H1 (cell line): ENCODE measurements around the gene FTSJ3. TPM values are rescaled to one million over a fixed set of nuclear protein-coding genes. Genes with fewer than 3 reads are reported as not detected.

Source experiments
- CTCF ChIA-PET: fragments of 300-600 bp; sonication (Branson Sonifier 250); formaldehyde crosslinking; loops from one replicate; lab custom pipeline; 2021; ENCODE audit not compliant: partially characterized antibody; lab: Charles Lee
- POLR2A ChIA-PET: fragments of 300-600 bp; sonication (Branson Sonifier 250); formaldehyde crosslinking; loops from one replicate; lab custom pipeline; 2021; ENCODE audit warnings: inconsistent platforms; ENCODE audit not compliant: partially characterized antibody; lab: Charles Lee
- DNase-seq, 2 experiments: peaks; one replicate each; pipeline versions ENCODE4 v3.0.0 to v3.0.0-alpha.2; 2010 to 2022; ENCODE audit warnings: low spot score in 2 of 2, low read depth in 1 of 2, mixed read lengths in 1 of 2
- FAIRE-seq: peaks from 2 replicates; lab custom pipeline; 2011; peaks lifted over from hg19 to GRCh38; lab: Jason Lieb, UNC
- H2AFZ ChIP-seq: 2 replicates; pipeline ENCODE4 v1.8.1; 2012; ENCODE audit warnings: low read length, inconsistent platforms
- H2AK5ac ChIP-seq: 2 replicates; pipeline ENCODE4 v1.6.1; 2013; ENCODE audit warnings: low read depth, low read length
- H2BK120ac ChIP-seq: replicated peaks from 2 replicates; pipeline ENCODE3; 2013; ENCODE audit warnings: low read depth, low read length, inconsistent platforms
- H2BK12ac ChIP-seq: 2 replicates; pipeline ENCODE4 v1.6.1; 2013; ENCODE audit warnings: low read depth, low read length
- H2BK15ac ChIP-seq: 2 replicates; pipeline ENCODE4 v1.6.1; 2013; ENCODE audit warnings: low read length
- H2BK20ac ChIP-seq: 2 replicates; pipeline ENCODE4 v1.6.1; 2013; ENCODE audit warnings: low read length
- H2BK5ac ChIP-seq: 2 replicates; pipeline ENCODE4 v1.6.1; 2013; ENCODE audit warnings: low read depth, low read length
- H3K14ac ChIP-seq: 2 replicates; pipeline ENCODE4 v1.6.1; 2013; ENCODE audit warnings: inconsistent platforms; ENCODE audit not compliant: insufficient read length
- H3K18ac ChIP-seq: 2 replicates; pipeline ENCODE4 v1.6.1; 2013; ENCODE audit warnings: low read length; ENCODE audit errors: extremely low read depth
- H3K23ac ChIP-seq: 2 replicates; pipeline ENCODE4 v1.6.1; 2013; ENCODE audit warnings: inconsistent platforms; ENCODE audit not compliant: insufficient read length
- H3K23me2 ChIP-seq: 2 replicates; pipeline ENCODE4 v1.6.1; 2013; ENCODE audit warnings: low read depth, low read length
- H3K27ac ChIP-seq: 2 replicates; pipeline ENCODE4 v1.6.1; 2011; ENCODE audit warnings: low read depth, low read length, inconsistent platforms
- H3K27me3 ChIP-seq, 4 experiments: replicated peaks in 1 of 4; 1 replicate in 1 of 4; 2 replicates in 3 of 4; pipeline versions ENCODE4 v1.6.1 to v1.8.1; 2011 to 2013; ENCODE audit warnings: low read length in 3 of 4, mild to moderate bottlenecking in 3 of 4, inconsistent platforms in 2 of 4, mixed read lengths in 2 of 4, moderate library complexity in 1 of 4; ENCODE audit not compliant: control insufficient read depth in 3 of 4, insufficient read depth in 3 of 4; ENCODE audit errors: extremely low read depth in 1 of 4
- H3K36me3 ChIP-seq, 4 experiments: 2 replicates each; pipeline versions ENCODE4 v1.6.1 to v1.8.1; 2011 to 2013; ENCODE audit warnings: mild to moderate bottlenecking in 4 of 4, low read length in 3 of 4, moderate library complexity in 2 of 4, control low read depth in 1 of 4, inconsistent platforms in 1 of 4; ENCODE audit not compliant: insufficient read depth in 4 of 4, control insufficient read depth in 2 of 4
- H3K4ac ChIP-seq: replicated peaks from 2 replicates; pipeline ENCODE3; 2013; ENCODE audit warnings: low read length, low read depth, mixed read lengths, inconsistent platforms; ENCODE audit not compliant: insufficient read length
- H3K4me1 ChIP-seq, 4 experiments: replicated peaks in 1 of 4; 1 replicate in 1 of 4; 2 replicates in 3 of 4; pipeline versions ENCODE4 v1.6.1 to v1.8.1; 2011 to 2013; ENCODE audit warnings: low read length in 3 of 4, inconsistent platforms in 2 of 4, mixed read lengths in 1 of 4; ENCODE audit not compliant: insufficient read depth in 4 of 4, control insufficient read depth in 3 of 4
- H3K4me2 ChIP-seq, 2 experiments: 2 replicates each; pipeline versions ENCODE4 v1.6.1 to v1.8.1; 2011 to 2013; ENCODE audit warnings: low read depth in 2 of 2, low read length in 2 of 2, control low read depth in 1 of 2, inconsistent platforms in 1 of 2, mild to moderate bottlenecking in 1 of 2; ENCODE audit not compliant: insufficient read depth in 1 of 2
- H3K4me3 ChIP-seq, 4 experiments: fragments of 200-600, 300-600 bp in 1 of 4; sonication (generic), shearing (Covaris generic), sonication (Bioruptor Twin) in 1 of 4; 2 replicates each; pipeline versions ENCODE4 v1.5.1 to v1.8.1; 2011 to 2016; ENCODE audit warnings: low read length in 4 of 4, low read depth in 3 of 4, control low read depth in 2 of 4, inconsistent platforms in 2 of 4, mild to moderate bottlenecking in 2 of 4, mixed read lengths in 1 of 4, moderate library complexity in 1 of 4; ENCODE audit not compliant: insufficient read depth in 2 of 4; ENCODE audit errors: extremely low read depth in 1 of 4
- H3K56ac ChIP-seq: replicated peaks from 2 replicates; pipeline ENCODE3; 2013; ENCODE audit warnings: low read depth, mild to moderate bottlenecking, mixed read lengths, low read length, inconsistent platforms; ENCODE audit not compliant: insufficient read length
- H3K79me1 ChIP-seq: 2 replicates; pipeline ENCODE4 v1.6.1; 2013; ENCODE audit warnings: low read depth, low read length, control low read depth
- H3K79me2 ChIP-seq, 2 experiments: 2 replicates each; pipeline versions ENCODE4 v1.6.1 to v1.8.1; 2012 to 2013; ENCODE audit warnings: low read length in 2 of 2, mild to moderate bottlenecking in 2 of 2, inconsistent platforms in 1 of 2; ENCODE audit not compliant: insufficient read depth in 2 of 2, control insufficient read depth in 1 of 2
- H3K9ac ChIP-seq, 4 experiments: replicated peaks in 1 of 4; 1 replicate in 1 of 4; 2 replicates in 3 of 4; pipeline versions ENCODE4 v1.6.1 to v1.8.1; 2011 to 2013; ENCODE audit warnings: low read depth in 3 of 4, low read length in 3 of 4, control low read depth in 2 of 4, mild to moderate bottlenecking in 2 of 4, moderate library complexity in 2 of 4, inconsistent platforms in 1 of 4; ENCODE audit errors: extremely low read depth in 1 of 4
- H3K9me3 ChIP-seq, 2 experiments: 2 replicates each; pipeline versions ENCODE4 v1.6.1 to v1.8.1; 2012 to 2013; ENCODE audit warnings: mild to moderate bottlenecking in 2 of 2, moderate library complexity in 2 of 2, control low read depth in 1 of 2, inconsistent platforms in 1 of 2, low read depth in 1 of 2, low read length in 1 of 2, mixed read lengths in 1 of 2; ENCODE audit not compliant: insufficient read depth in 2 of 2
- H4K20me1 ChIP-seq, 2 experiments: replicated peaks in 1 of 2; 2 replicates each; pipeline versions ENCODE3 to v1.8.1; 2011 to 2013; ENCODE audit warnings: inconsistent platforms in 2 of 2, low read length in 2 of 2, mild to moderate bottlenecking in 1 of 2; ENCODE audit not compliant: insufficient read depth in 2 of 2, control insufficient read depth in 1 of 2
- H4K5ac ChIP-seq: 2 replicates; pipeline ENCODE4 v1.6.1; 2013; ENCODE audit warnings: low read length, low read depth, mixed read lengths, inconsistent platforms; ENCODE audit not compliant: insufficient read length
- H4K8ac ChIP-seq: 2 replicates; pipeline ENCODE4 v1.8.0; 2013; ENCODE audit warnings: mild to moderate bottlenecking, moderate library complexity, low read length, inconsistent platforms; ENCODE audit not compliant: insufficient read depth; ENCODE audit errors: extremely low read depth
- H4K91ac ChIP-seq: replicated peaks from 2 replicates; pipeline ENCODE3; 2013; ENCODE audit warnings: low read length, mixed read lengths, inconsistent platforms; ENCODE audit not compliant: insufficient read length
- BACH1 ChIP-seq: IDR thresholded peaks from 2 replicates; pipeline ENCODE4 v1.6.1; 2012; ENCODE audit warnings: low read length, improper control_type of control experiment
- CTBP2 ChIP-seq: IDR thresholded peaks from 2 replicates; pipeline ENCODE4 v1.7.0; 2011; ENCODE audit warnings: borderline replicate concordance, mild to moderate bottlenecking, moderate library complexity, mixed read lengths, low read length; ENCODE audit not compliant: insufficient read depth, insufficient read length
- E2F6 ChIP-seq: IDR thresholded peaks from 2 replicates; pipeline ENCODE4 v1.6.1; 2012; ENCODE audit warnings: inconsistent platforms
- EGR1 ChIP-seq: IDR thresholded peaks from 2 replicates; pipeline ENCODE4 v1.6.1; 2011; ENCODE audit warnings: low read depth, low read length, borderline replicate concordance
- FOSL1 ChIP-seq: IDR thresholded peaks from 2 replicates; pipeline ENCODE4 v1.6.1; 2011; ENCODE audit warnings: mild to moderate bottlenecking, low read depth, low read length, moderate library complexity; ENCODE audit not compliant: insufficient read depth
- POLR2A ChIP-seq, 2 experiments: IDR thresholded peaks; 1 replicate in 1 of 2; 2 replicates in 1 of 2; pipeline ENCODE4 v1.6.1; 2011; ENCODE audit warnings: low read depth in 2 of 2, low read length in 2 of 2, mild to moderate bottlenecking in 2 of 2; ENCODE audit errors: control extremely low read depth in 1 of 2
- POLR2AphosphoS5 ChIP-seq: IDR thresholded peaks from 2 replicates; pipeline ENCODE4 v1.6.1; 2011; ENCODE audit warnings: low read depth, low read length
- SP1 ChIP-seq: IDR thresholded peaks from 2 replicates; pipeline ENCODE4 v1.6.1; 2011; ENCODE audit warnings: low read depth, low read length
- SP2 ChIP-seq: IDR thresholded peaks from 2 replicates; pipeline ENCODE4 v1.6.1; 2012; ENCODE audit warnings: mild to moderate bottlenecking, low read length, inconsistent platforms
- SRF ChIP-seq: IDR thresholded peaks from 2 replicates; pipeline ENCODE4 v1.6.1; 2011; ENCODE audit warnings: mild to moderate bottlenecking, low read depth, low read length, moderate library complexity
- WGBS, 2 experiments: shearing (Covaris generic) in 1 of 2; methylation state at CpG; one replicate each; pipeline versions ENCODE4 v1.1.6 to v1.1.7; 2013 to 2015; ENCODE audit warnings: low lambda C conversion rate in 2 of 2, mixed read lengths in 2 of 2, inconsistent platforms in 1 of 2, low coverage in 1 of 2, missing lambda C conversion rate in 1 of 2; ENCODE audit not compliant: insufficient replicate concordance in 2 of 2, insufficient coverage in 1 of 2, insufficient read length in 1 of 2; ENCODE audit errors: extremely low coverage in 1 of 2, missing lambda C conversion rate in 1 of 2; 5-methylcytosine and 5-hydroxymethylcytosine counted together
- polyA plus RNA-seq, 7 experiments: library from polyadenylated mRNA; depleted of rRNA in 3 of 7; stranded (reverse) in 5 of 7; unstranded in 2 of 7; fragments of >200 nt in 5 of 7; fragments of 200-250 nt in 2 of 7; gene quantifications; 1 replicate in 5 of 7; 2 replicates in 1 of 7; 4 replicates in 1 of 7; pipeline versions ENCODE4 v1.2.1 to v1.2.3, GENCODE V29; 2011 to 2013; ENCODE audit warnings: missing spikeins in 2 of 7, mixed read lengths in 2 of 7
- total RNA-seq: library from RNA; stranded (reverse); fragmentation: NEBNext Ultra II Directional; extraction: Animal tissue kit (Norgen Biotek cat#: 25700); gene quantifications from 2 replicates; pipeline ENCODE4 v1.2.1, GENCODE V29; 2021

FTSJ3 gene
- total and polyA plus RNA-seq, 2 of the 8 experiments (the other 6 are each of a cell fraction or from before 2014, with no cell fraction given), result 42.7 to 77.2 TPM

- Histone ChIP-seq H3K18ac (peak overlapping the region; percentile 97), H4K8ac (peak overlapping the region; percentile 98), H4K20me1 (no peaks in the 10 kb centered on the region), H3K79me2 (no peaks in the 10 kb centered on the region), H3K9ac (peak overlapping the region in 3 of 4 experiments; percentile 55 to 90 (median 81); a peak in 6 of 7 replicates), H3K4me2 (peak overlapping the region; percentile 42 to 75), H2AFZ (peak overlapping the region; percentile 94; the same call in 1 of the 2 replicates), H2BK20ac (peak overlapping the region; percentile 100), H3K14ac (no peak overlapping the region), H3K56ac (no peak overlapping the region), H3K23me2 (peaks cover 2% of the 10 kb centered on the region), H2BK15ac (peak overlapping the region; percentile 97; the same call in 1 of the 2 replicates), H2BK12ac (peak overlapping the region; percentile 100), H3K36me3 (no peaks in the 10 kb centered on the region), H3K4me1 (no peaks in the 10 kb centered on the region), H3K27me3 (peaks cover 0 to 29% (median 25%) of the 10 kb centered on the region in 4 experiments; a peak in 6 of 7 replicates), H2AK5ac (peak overlapping the region; percentile 69; the same call in 1 of the 2 replicates), H2BK5ac (peak overlapping the region; percentile 97; the same call in 1 of the 2 replicates), H3K9me3 (peaks cover 4 to 9% of the 10 kb centered on the region in 2 experiments; a peak in 3 of 4 replicates), H3K4me3 (peak overlapping the region in 3 of 4 experiments; percentile 16 to 39 (median 25); a peak in 5 of 8 replicates), H3K27ac (peak overlapping the region; percentile 76; the same call in 1 of the 2 replicates), H2BK120ac (no peak overlapping the region), H4K91ac (peak overlapping the region; percentile 77), H4K5ac (peak overlapping the region; percentile 31), H3K4ac (no peak overlapping the region), H3K23ac (no peak overlapping the region), H3K79me1 (no peaks in the 10 kb centered on the region)
- 40% methylated on average over 76 of the region's 82 CpGs; no CpG with 5 or more reads in 1 of the 2 experiments for WGBS, 2 experiments
- ChIA-PET POLR2A (interaction anchor here (1.0 to 1.8 kb wide), 7 partner anchors 11 to 76 kb away, joined by 3 to 10 read pairs (median 3); partner anchors contain the start of gene CCDC47), CTCF (interaction anchor here (0.7 to 6.9 kb wide), 12 partner anchors 9 to 427 kb away, joined by 3 to 77 read pairs (median 5); partner anchors contain the start of genes CD79B, GH1 and GH2)
- FAIRE-seq (no peak), DNase-seq (peak; percentile 81 to 100)
- no peak for TF ChIP-seq BACH1
- TF ChIP-seq EGR1, result peak; percentile 58; the same call in 1 of the 2 replicates
- TF ChIP-seq CTBP2, result peak; percentile 57
- no peak for TF ChIP-seq SRF
- 0 out of 2 replicates have a peak, but pooled peaks have one; percentile 28 for TF ChIP-seq POLR2AphosphoS5
- TF ChIP-seq FOSL1, result 0 out of 2 replicates have a peak, but pooled peaks have one; percentile 3
- TF ChIP-seq SP2, result no peak
- TF ChIP-seq POLR2A (IDR thresholded peaks at IDR 0.05; ENCODE audit: control extremely low read depth in 1 of 2, low read depth in 2 of 2, low read length in 2 of 2), result no peak
- TF ChIP-seq E2F6, result peak; percentile 100
- TF ChIP-seq SP1, result peak; percentile 74
Observed at GRCh38 chr17:63848834-63849689, 21.6 kb upstream of the FTSJ3 start.
